A673 (cell line): Measurements from ENCODE around the gene OR2D2. TPM values are rescaled to one million over a fixed set of nuclear protein-coding genes. Genes with fewer than 3 reads are reported as not detected.

ENCODE experiments used
- Bru-seq: library from RNA; stranded (reverse); fragments of 400-500 nt; gene quantifications from one replicate; lab custom pipeline; 2021; lab: Mats Ljungman, UMichigan
- BruChase-seq, 2 experiments: library from RNA; stranded (reverse); fragments of 400-500 nt; gene quantifications; one replicate each; lab custom pipeline; 2021; lab: Mats Ljungman, UMichigan
- BruUV-seq: library from RNA; stranded (reverse); fragments of 400-500 nt; replicated peaks from 2 replicates; lab custom pipeline; 2021; lab: Mats Ljungman, UMichigan
- CTCF ChIA-PET: fragments of 300-600 bp; sonication (Branson Sonifier 250); formaldehyde crosslinking; loops from one replicate; lab custom pipeline; 2022; ENCODE audit warnings: antibody characterized with exemption; lab: Charles Lee
- POLR2A ChIA-PET: fragments of 300-600 bp; sonication (Branson Sonifier 250); formaldehyde crosslinking; loops from one replicate; lab custom pipeline; 2022; ENCODE audit warnings: antibody characterized with exemption; ENCODE audit not compliant: low non-redundant PET; lab: Charles Lee
- DNase-seq: peaks from one replicate; pipeline ENCODE4 v3.0.0-alpha.2; 2015; ENCODE audit warnings: low spot score
- H3K27ac ChIP-seq: fragments of 200-600 bp; sonication (generic); 2 replicates; pipeline ENCODE4 v1.5.1; 2016; ENCODE audit warnings: mixed run types, low read depth, mild to moderate bottlenecking, mixed read lengths, antibody characterized with exemption, low read length; ENCODE audit not compliant: poor library complexity, severe bottlenecking
- H3K27me3 ChIP-seq: fragments of 200-600 bp; sonication (generic); replicated peaks from 2 replicates; pipeline ENCODE4 v1.6.1; 2017; ENCODE audit warnings: mixed run types, low read depth, mild to moderate bottlenecking, mixed read lengths, antibody characterized with exemption, low read length; ENCODE audit not compliant: insufficient read depth, poor library complexity
- H3K36me3 ChIP-seq: fragments of 200-600 bp; sonication (generic); 2 replicates; pipeline ENCODE4 v1.6.1; 2016; ENCODE audit warnings: mixed run types, mild to moderate bottlenecking, mixed read lengths, antibody characterized with exemption, low read length; ENCODE audit not compliant: insufficient read depth, poor library complexity, severe bottlenecking
- H3K4me1 ChIP-seq: fragments of 200-600 bp; sonication (generic); 2 replicates; pipeline ENCODE4 v1.6.1; 2017; ENCODE audit warnings: mixed run types, mild to moderate bottlenecking, mixed read lengths, antibody characterized with exemption, low read length; ENCODE audit not compliant: insufficient read depth, poor library complexity, severe bottlenecking
- H3K4me3 ChIP-seq: fragments of 200-600 bp; sonication (generic); 2 replicates; pipeline ENCODE4 v1.5.1; 2016; ENCODE audit warnings: low read depth, mixed run types, mild to moderate bottlenecking, mixed read lengths, low read length; ENCODE audit not compliant: poor library complexity, severe bottlenecking
- H3K9me3 ChIP-seq: fragments of 200-600 bp; sonication (generic); 2 replicates; pipeline ENCODE4 v1.6.1; 2016; ENCODE audit warnings: mixed run types, low read depth, mild to moderate bottlenecking, mixed read lengths, antibody characterized with exemption, low read length; ENCODE audit not compliant: poor library complexity, severe bottlenecking
- CTCF ChIP-seq: fragments of 300-800, 200-600 bp; sonication (generic); conservative IDR thresholded peaks from 2 replicates; pipeline ENCODE4 v1.5.1; 2017; ENCODE audit warnings: low read depth, mild to moderate bottlenecking, antibody characterized with exemption, low read length, moderate library complexity, mixed read lengths
- EZH2 ChIP-seq: fragments of 200-600 bp; sonication (generic); IDR thresholded peaks from 2 replicates; pipeline ENCODE4 v1.6.1; 2017; ENCODE audit warnings: borderline replicate concordance, low read depth, mild to moderate bottlenecking, mixed read lengths, antibody characterized with exemption, low read length; ENCODE audit not compliant: poor library complexity, severe bottlenecking
- intact Hi-C: fragments of 100-400 bp; cut with micrococcal nuclease; formaldehyde crosslinking; loops from one replicate; pipeline ENCODE4 v1.10.0; 2022; ENCODE audit not compliant: unreplicated experiment
- long read RNA-seq: library from polyadenylated mRNA; stranded (forward); transcript quantifications from one replicate; pipeline ENCODE4 v2.0.0, GENCODE V29; 2022
- total RNA-seq: library from RNA; stranded (reverse); gene quantifications from 2 replicates; pipeline ENCODE4 v1.2.3, GENCODE V29; 2021

Gene OR2D2
- total RNA-seq (not detected in 2 replicates), Bru-seq, nascent RNA (not detected), BruChase-seq, experiment 1, labeled RNA remaining after a 2-hour chase (percentile 24 among the genes with signal in this experiment), BruChase-seq, experiment 2, labeled RNA remaining after a 6-hour chase (percentile 16 among the genes with signal in this experiment)
- long read RNA-seq, result 0 reads

- no TSS peak for BruUV-seq
These were observed at the start of gene OR2D2 for GRCh38 chr11:6892400-6892799. Gene OR2D2 (minus strand): TSS chr11:6892500. CDS start chr11:6892500, 0 bp downstream.

GRCh38 chr11:6941970-6942369 lies 49.7 kb upstream of the OR2D2 start:
- Histone ChIP-seq H3K4me3 (no peak overlapping the region), H3K36me3 (no peaks in the 10 kb centered on the region), H3K27ac (no peak overlapping the region), H3K4me1 (no peaks in the 10 kb centered on the region), H3K27me3 (no peaks in the 10 kb centered on the region), H3K9me3 (no peaks in the 10 kb centered on the region)
- POLR2A ChIA-PET, result no interaction called here
- CTCF ChIA-PET, result no interaction called here
- no TSS peak for BruUV-seq
- DNase-seq, result no peak
- TF ChIP-seq EZH2 (no peak), CTCF (no peak)
- intact Hi-C loops, result no loop called here

More at GRCh38 chr11:6892400-6892799, at the start of gene OR2D2:
- H3K36me3 ChIP-seq, result no peaks in the 10 kb centered on the region
- intact Hi-C loops, result no loop called here
- H3K4me3 ChIP-seq, result no peak within 1 kb of the TSS
- no peaks in the 10 kb centered on the region for H3K4me1 ChIP-seq
- TF ChIP-seq CTCF (no peak), EZH2 (no peak)
- CTCF ChIA-PET, result no interaction called here
- H3K27me3 ChIP-seq, result no peaks in the 10 kb centered on the region
- DNase-seq, result no peak
- no peak within 1 kb of the TSS for H3K27ac ChIP-seq
- POLR2A ChIA-PET, result no interaction called here
- H3K9me3 ChIP-seq, result no peaks in the 10 kb centered on the region

GRCh38 chr11:6932145-6932544 lies 39.8 kb upstream of the OR2D2 start:
- no peak for TF ChIP-seq EZH2
- TF ChIP-seq CTCF, result no peak
- intact Hi-C loops, result no loop called here
- H3K27ac ChIP-seq, result no peak overlapping the region
- no peaks in the 10 kb centered on the region for H3K9me3 ChIP-seq
- BruUV-seq, result no TSS peak
- CTCF ChIA-PET, result no interaction called here
- no peak for DNase-seq
- no peaks in the 10 kb centered on the region for H3K36me3 ChIP-seq
- H3K4me3 ChIP-seq, result no peak overlapping the region
- peaks cover 26% of the 10 kb centered on the region for H3K27me3 ChIP-seq
- no peaks in the 10 kb centered on the region for H3K4me1 ChIP-seq
- POLR2A ChIA-PET, result no interaction called here
